ENCODE results near the gene TNFAIP8.

Gene TNFAIP8

DNA sequence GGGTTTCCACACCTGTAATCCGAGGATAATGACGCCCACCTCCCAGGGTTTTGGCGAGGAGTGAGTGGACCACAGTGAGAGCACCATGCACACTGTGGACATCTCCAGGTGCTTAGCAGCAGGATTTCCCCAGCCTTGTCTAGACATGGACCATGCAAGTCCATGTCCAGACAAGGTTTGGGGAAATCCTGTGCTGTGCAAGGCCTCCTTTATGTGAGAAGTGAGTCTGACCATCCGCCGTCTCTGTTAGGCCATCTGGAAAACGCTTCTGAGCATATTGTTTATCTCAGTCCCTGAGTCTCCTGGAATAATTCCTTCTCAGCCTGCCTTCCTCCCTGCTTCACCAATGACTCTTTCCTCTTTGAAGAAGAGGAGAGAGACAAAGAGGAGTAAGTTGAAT is 26.2 kb upstream of the TNFAIP8 start:
- DNase-seq (ENCODE audit: low spot score): no peak

DNA sequence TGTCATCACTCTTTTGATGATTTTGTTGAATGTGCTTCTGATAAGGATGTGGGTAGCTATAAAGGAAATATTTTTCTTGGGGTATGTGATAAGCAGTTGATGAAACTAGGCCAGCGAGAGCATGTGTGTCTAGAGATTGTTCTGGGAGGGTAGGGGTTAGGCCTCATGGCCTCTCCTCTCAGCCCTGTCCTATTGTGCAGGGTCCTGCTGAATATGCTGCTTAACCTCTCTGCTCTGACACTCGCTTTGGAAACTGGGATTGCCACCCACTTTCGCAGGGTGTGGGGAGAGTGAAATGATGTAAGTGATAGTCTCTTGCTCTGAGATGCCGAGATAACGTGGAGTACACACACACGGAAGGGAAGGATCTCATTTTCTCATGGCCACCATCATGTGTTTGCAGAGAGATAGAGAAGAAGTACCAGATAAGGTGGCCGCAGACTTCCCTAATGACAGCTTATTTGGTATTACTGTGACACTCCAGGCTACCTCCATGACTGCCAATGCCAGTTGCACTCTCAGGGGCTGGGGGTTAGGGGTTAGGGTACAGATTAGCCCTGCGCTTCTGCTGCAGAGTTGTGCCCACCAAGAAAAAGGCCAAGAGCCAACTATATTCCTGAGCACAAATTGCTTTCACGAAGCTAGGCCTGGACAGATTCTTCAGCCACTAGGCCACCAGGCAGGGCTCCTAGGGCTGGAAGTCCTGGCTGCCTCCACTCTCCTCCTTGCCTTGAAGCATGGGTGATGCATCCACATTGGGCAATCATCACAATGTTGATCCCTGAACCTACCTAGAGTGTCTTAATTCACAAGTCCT is 25.2 kb upstream of the TNFAIP8 start:
- DNase-seq (ENCODE audit: low spot score): no peak

DNA sequence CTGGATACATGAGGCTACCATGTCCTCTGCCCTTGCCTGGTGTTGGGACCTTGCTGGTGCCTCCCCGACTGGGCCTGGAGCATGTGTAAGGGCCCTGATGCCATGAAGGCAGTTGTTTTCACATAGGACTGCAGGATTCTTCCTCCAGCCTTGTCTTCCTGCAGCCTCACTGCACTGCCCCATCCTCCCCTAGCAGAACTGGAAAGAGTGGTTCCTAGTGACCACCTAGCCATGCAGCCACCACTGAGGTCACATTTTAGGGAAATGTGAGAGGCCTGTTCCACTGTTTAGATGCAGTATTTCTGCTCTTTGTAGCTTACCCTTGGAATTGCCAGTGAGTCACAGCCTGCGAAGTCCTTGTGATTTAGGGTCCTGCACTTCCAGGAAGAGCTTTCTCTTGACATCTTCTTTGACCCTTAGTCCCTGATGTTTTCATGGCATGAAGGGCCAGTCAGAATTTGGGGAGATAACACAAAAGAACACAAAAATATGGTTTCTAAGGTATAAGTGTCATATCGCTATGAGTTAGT is 24.2 kb upstream of the TNFAIP8 start:
- DNase-seq (ENCODE audit: low spot score): no peak

DNA sequence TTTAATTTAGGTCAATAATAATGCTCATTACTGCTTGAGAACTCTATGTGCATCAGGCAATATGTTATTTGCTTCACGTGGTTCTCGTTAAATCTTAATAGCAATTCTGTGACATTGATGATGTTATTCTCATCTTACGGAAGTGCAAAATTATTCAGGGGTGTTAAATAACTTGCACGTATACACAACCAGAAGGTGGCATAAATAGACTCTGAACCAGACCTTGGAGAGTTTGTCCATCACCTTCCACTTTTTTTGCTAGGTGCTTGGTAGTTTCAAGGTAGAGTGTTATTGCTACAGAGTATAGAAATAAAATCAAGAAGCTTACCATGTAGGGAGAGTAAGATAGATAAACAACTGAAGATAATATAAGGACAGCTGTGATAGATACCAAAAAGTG is 23.6 kb upstream of the TNFAIP8 start:
- no peak for DNase-seq (ENCODE audit: low spot score)

DNA sequence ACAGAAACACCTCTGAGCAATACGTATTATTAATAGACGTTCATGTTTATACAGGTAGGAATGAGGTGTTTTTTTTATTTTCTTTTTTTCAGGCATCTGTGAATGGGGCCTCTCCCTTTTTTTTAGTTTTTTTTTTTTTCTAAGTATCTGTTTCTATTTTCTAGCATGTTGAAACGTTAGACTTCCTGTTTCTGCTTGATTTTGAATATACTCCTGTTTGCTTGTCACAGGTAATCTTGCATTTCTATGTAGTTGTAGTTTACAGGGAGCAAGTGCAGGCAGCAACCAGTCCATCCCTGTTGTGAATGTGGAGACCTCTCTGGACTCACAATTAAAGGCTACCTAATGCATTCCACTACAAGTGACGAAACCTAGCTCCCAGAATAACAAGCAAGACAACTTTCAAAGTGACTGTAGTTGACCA is 22.8 kb upstream of the TNFAIP8 start:
- DNase-seq (ENCODE audit: low spot score): no peak

DNA sequence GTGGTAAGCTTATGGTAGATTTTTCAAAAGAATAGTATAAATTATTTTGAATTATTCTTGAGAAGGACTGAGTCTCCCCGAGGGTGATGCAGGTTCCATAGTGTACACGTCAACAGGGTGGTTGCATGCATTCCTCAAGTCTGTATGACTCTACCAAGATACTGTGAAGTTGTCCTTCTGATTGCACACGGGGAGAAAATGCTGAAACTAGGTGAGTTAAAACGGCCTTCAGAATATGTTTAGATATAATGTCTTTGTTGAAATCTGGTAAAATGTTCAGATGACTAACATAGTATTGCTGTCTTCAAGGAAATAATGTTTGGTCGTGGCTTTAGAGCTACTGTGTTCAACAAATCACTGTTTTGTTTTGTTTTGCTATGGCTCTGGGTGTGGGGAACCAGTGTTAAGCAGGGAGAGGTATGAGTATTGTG is 22.4 kb upstream of the TNFAIP8 start:
- DNase-seq (ENCODE audit: low spot score): no peak

DNA sequence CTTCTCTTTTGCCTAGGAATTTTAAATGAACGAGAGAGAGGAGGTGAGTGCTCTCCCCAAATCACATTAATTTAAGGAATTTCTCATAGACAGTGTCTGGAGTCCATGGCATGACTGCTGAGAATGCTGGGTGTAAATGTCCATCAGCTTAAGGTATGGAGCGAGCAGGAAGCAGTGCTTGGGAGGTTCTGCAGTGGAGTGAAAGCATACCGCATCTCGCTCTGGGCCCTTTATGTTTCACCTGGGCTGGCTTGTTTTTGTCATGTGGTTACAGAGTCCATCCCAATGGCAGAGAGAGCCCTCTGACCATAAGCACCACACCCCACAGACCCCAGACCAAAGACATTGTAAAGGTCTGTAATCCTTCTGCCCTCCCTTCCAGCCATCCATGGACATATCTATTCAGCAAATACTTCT is 20.6 kb upstream of the TNFAIP8 start:
- no peak for DNase-seq (ENCODE audit: low spot score)

DNA sequence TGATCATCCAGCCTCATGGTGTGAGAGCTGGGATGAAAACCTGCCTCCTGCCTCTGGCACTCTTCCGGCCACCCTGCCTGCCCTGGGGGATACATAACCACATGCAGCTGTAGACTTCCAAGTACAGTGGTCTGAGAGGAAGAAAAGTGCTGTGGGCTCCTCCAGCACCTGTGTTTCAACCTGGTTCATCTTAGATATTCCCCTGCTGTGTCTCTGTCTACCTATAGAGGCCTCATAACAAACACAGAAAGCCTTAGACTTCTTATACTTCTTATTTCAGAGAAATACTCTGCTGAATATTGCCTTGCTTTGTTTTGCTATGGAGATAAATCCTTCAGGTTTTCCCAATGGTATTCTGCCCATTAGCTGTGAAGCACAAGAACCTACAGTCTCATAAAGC is 19.6 kb upstream of the TNFAIP8 start:
- DNase-seq (ENCODE audit: low spot score): no peak

DNA sequence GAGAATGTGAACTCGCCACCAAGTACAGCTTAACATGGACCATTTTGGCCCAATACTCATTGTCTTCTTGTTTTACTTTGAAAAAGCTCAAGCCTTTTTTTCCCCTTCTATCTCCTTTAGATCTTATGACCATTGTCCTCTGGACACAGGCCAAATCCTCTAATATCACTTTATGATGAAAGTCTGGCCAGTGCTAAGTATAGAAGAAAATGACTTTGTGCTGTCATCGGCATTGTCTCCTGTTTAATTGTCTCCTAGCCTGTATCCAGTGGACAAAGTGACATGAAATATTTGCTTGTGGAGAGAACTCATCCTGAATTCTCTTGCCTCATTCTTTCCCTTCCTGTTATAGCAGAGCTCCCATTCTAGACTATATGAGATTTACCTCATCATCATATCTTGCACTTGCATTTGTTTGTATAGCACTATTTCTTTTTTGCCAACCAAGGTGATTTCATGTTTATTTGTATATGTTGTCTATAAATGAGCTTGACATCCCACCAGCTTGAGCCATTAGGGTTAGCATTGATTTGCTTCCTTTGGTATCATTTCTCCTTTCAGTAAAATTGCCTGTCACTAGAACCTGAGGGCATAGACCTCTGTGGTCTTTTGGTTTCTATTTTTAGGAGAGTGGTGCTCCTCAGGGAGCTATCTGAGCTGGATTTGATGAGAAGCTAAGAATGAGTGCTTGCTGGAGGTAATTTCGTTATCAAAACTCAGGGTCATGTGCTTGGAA is 18.8 kb upstream of the TNFAIP8 start:
- DNase-seq (ENCODE audit: low spot score): no peak

DNA sequence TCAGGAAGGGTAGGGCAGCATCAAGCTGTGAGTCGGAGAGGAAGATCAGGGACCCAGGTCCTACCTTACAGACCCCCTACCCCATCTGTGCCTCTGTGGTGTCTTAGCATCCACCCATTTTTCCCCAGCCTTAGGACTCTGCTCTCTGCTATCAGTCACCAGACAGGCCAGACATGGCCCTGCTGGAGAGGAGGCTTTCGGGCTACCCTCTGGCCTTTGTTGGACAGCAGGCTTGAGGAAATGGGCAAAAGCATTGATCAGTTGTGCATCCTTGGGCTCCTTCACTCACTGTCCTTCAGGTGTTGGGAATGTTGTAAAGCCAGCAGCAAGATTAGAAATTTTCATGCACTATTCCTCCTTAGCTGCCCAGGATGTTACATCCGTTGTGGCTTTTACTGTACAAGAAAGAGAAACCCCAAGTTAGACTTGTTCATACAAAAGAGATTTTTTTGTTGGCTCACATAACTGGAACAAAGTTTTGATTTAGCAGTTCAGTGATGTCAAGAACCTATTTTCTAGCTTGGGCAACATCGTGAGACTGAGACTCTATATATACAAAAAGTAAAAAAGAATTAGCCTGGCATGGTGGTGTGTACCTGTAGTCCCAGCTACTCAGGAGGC is 17.4 kb upstream of the TNFAIP8 start:
- no peak for DNase-seq (ENCODE audit: low spot score)

DNA sequence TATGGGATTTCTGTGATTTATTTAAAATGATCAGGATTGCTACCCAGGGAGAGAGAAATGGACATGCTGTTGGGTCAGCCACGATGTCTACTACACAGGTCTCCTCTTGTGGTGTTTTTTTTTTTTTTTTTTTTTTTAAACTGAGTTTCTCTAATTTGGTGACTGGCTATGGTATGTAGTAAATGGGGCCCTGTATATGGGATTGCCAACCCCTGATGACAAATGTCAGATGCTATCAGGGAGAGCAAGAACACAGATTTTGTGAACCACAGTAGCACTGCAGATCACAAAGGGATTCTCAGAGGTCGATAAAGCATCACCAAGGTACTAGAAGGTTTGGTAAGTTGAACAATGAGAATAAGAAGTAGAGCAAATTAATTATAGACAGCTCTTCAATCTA is 16.5 kb upstream of the TNFAIP8 start:
- DNase-seq (ENCODE audit: low spot score): no peak

DNA sequence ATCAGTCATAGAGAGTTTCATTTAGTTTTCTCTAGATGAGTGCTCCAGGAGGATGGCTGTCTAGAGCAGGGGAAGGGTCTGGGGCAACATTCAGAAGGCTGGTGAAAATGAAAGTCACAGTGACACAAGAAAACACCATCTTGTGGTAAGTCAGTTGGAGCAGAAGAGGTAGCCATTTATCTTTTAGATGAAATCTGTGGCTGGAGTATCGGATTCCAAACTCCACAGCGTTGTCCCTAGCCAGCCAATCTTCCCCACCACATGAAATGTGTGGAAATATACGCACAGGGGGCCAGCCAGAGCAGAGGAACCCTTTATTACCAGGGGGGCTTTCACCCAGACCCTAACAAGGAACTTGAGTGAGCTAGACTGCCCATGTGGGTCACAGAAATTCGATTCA is 15.9 kb upstream of the TNFAIP8 start:
- no peak for DNase-seq (ENCODE audit: low spot score)

DNA sequence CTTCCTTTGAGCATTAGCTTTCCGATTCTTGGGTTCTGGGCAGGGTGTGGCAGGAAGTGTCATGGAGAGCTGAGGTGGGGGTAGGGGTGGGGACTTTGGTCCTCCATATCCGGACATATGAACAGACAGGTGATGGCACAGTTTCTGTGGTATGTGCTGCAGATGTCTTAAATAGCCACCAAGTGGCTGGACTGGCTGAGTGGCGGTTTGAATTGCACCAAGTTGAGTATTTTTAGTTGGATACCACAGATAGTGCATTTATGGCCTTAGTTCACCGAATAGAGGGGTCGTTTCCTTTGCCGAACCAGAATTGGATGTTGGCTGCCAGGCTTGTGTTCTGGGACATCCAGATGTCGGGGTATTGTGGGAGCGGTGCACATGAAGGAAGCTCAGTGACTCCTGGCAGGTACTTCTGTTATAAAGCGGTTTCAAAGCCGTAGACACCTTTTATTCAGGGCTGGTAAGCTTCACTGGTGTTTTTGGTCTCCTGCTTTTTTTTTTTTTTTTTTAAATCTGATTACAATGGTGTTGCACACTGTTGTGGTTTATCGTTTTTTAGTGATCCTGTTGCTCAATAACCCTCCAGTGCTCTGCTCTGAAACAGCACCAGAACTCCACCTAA is 15.1 kb upstream of the TNFAIP8 start:
- DNase-seq (ENCODE audit: low spot score): no peak

DNA sequence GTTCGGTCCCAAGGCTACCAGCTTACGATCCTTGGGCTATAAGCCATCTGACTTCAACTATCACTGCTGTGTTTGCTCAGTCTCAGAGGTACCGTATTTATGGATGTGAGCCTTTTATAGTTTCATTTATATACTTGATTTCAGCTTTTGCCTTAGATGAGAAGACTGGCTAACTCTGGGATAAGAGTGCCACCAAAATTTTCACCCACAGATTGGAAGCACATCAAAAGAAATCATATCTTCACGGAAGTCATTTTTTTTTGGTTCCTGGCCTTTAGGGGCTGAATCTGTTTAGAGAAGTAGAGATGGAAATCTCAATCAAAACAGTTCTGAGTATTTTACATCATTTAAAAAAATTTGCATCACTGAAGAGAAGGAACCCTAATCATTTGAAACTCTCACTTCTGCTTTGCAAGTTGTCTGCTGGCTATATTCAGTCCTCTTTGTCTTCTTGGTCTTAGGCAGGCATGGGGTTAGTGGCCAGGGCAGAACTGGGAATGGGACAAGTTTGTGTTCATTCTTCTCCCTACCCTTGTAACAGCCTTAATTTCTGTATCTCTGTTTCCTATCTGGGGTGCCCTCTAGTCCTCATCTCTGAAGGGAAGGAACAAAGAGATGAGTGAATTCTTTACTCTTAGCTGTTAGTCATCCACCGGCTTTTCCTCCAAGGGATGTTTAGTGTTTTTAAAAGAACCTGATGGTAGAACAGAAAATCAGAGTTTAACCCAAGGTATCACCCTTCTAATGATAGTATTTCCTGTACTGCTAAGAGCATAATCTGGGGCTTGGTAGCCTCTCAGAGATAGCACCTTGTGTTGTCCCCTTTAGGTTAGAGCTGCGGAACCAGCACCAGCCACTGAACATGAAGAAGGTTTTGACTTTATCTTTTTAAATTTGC is 14.1 kb upstream of the TNFAIP8 start:
- no peak for DNase-seq (ENCODE audit: low spot score)

DNA sequence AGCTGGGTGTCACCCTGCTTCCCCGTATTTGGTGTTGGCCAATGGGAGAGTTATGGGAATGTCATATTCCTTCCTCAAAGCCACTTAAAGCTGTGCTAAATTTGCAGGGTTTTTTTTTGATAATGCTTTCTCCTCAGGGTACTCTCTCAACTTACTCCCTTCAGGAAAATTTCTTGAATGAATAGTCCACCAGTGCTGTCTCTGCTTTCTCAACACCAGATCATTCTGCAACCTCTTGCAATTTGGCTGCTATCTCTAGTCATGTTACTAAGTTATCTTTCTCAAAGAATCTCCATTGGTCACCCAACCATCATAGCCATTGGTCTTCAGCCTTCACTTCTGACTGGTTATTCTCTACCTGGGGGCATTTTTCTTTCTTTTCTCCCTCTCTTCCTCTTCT is 13.4 kb upstream of the TNFAIP8 start:
- no peak for DNase-seq (ENCODE audit: low spot score)

DNA sequence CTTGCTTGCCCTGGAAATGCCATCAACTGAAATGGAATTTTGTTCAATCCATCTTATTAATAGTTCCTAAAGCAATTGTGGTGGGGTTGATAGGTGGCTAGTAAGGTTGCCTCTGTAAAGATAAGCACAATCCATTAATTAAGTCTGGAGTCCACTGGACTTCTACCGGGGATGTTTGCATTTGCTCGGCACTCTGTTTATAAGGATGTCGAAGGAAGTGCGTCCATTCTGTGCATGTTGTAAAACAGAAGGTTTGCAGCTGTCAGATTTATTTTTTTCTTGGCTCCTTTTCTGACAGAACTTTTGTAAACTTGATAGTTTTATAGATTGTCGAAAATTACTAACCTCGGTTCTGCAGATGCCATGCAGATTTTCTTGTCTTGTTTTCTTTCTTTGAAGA is 12.8 kb upstream of the TNFAIP8 start:
- no peak for DNase-seq (ENCODE audit: low spot score)

DNA sequence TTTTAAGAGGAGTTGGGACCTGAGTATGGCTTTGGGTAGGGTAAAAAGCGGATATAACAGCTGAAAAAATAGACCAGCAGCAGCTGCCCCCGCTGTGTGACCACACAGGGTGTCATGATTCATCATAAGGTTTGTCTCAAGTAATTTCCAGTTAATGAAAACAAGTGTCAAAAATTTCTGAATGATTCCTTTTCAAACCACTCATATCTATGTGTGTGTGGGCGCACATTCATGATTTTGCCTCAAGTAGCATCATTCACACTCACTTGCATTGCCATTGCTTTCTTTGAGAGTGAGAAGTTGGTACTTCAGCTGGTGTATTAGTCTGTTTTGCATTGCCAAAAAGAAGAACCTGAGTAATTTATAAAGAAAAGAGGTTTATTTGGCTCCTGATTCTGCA is 12.1 kb upstream of the TNFAIP8 start:
- DNase-seq (ENCODE audit: low spot score): no peak

DNA sequence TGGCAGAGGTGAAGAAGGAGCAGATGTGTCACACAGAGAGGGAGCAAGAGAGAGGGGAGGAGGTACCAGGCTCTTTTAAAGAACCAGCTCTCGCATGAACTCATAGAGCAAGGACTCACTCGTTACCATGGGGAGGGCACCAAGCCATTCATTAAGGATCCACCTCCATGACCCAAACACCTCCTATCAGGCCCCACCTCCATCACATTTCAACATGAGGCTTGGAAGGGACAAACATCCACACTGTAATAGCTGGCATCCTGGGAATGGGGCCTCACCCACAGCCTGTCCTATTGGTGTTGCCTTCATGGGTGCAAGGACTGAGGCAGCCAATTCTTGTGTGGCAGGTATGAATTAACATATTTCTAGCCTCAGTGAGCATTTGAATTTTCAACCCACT is 11.6 kb upstream of the TNFAIP8 start:
- DNase-seq (ENCODE audit: low spot score): no peak

DNA sequence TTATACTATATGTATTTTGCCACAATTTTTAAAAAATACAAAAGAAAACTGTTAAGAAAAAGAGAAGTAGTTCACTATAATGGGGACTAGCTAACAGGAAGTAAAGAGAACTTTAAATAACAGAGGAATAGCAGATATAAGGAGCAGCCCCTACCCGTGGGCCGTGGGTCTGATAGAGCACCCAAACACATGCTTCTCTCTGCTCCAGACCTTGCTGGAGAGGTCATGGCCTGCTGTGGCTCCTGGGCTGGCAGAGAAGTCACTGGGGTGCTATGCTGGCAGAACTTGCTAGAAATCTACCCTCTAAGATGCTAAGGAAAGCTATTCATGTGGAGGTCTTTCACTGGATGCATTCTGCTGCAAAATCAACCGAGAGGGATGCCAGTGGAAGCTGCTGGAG is 10.0 kb upstream of the TNFAIP8 start:
- no peak for DNase-seq (ENCODE audit: low spot score)

DNA sequence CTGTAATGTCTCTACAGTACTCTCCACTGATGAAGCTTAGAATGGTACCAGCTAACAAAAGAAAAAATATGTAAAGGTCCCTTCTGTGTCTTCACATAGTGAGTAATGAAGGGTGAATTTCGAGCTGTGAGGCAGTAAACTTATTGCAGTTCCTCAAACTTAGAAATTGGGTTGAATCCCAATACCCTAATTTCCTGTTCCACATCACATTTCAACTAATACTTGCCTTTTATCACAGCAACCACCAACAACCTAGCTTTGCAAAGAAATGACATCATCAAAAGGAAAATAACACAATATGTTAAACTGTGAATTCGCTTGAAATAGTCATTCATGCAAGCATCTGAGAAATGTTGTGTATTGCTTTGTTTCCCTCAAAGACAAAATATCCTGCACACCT is 9.4 kb upstream of the TNFAIP8 start:
- DNase-seq (ENCODE audit: low spot score): no peak

DNA sequence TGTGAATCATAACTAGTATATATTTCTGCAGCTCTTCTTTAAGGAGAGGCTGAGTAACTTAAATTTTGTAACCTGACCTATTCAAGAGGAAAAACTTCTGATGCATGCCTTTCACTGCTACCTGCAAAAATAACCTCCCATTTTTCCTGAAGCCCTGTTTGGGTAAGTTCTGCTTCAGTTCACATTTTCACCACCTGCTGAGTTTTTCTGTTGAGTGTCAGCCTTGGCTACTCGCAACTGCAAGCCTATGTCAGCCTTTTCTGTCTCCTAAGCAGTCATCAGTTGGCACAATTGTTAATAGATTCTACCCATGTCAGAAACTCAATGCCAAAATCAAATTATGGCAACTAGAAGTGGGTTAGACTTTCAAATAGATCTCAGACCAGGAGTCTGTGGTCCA is 8.2 kb upstream of the TNFAIP8 start:
- no peak for DNase-seq (ENCODE audit: low spot score)
